IPS-18c (cell line): ENCODE results near the gene AKT3.

Experiments
- H3K4me3 ChIP-seq: 2 replicates; pipeline ENCODE4 v1.7.0; 2013; ENCODE audit warnings: low read depth, mild to moderate bottlenecking, low read length, moderate library complexity; ENCODE audit not compliant: insufficient read depth
- H3K9me3 ChIP-seq: one replicate; pipeline ENCODE4 v1.6.1; 2013; ENCODE audit warnings: mild to moderate bottlenecking, low read length, moderate library complexity; ENCODE audit not compliant: control insufficient read depth, insufficient read depth

Gene AKT3

DNA sequence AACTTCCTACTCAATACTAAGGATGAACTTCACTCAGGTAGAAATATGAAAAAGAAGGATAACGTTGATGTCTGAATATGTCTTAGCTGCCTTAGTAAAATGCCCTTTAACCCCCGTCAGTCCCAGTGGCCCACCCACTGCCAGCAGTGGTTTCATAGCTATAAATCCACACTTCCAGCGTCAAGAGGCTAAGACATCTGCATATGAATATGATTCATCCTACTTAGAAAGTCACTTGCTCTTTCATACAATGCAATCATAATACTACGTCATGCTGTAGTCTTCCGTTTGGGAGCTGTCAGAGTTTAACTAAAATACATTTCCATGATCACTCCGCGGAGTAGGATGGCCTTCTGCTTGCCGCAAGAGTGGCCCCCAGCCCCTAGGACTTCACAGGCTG is 346.9 kb downstream of the AKT3 start:
- no peaks in the 10 kb centered on the region for H3K9me3 ChIP-seq
- H3K4me3 ChIP-seq: no peak overlapping the region

DNA sequence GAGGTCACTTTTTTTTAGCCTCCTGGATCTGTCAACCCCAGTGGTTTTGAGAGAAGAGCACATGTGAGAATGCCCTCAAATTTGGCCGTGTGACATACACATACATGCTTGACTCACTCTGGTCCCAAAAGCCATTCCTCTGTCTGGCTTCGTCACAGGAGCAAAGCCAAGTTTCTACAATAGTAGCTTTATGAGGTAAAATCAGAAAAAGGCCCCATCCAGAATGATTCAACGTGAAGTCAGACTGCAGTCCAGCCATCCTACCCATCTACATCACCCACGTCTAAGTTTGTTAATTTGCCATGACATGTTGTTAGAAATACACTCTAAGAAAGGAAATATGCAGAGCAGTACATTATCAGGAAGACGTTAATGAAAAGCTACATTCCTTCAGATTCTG is 349.0 kb downstream of the AKT3 start:
- H3K4me3 ChIP-seq: no peak overlapping the region
- H3K9me3 ChIP-seq: no peaks in the 10 kb centered on the region

DNA sequence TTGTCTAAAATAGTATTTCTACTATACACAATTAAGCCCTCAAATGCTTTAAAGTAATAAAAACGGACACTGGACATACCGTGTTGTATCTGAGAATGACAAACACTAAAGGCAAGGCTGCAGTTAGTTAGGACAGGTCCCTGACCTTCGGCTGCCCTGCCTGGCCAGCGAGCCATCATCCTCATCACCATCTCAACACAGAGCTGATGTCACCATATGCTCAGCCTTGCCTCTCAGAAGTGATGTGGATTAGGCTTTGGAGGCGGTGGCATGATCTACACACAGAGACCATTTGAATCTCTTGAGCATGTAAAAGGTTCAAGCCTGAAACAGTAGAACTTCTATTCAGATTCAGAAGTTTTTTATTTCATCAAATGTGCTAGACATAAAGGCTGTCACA is 349.5 kb downstream of the AKT3 start:
- Histone ChIP-seq H3K9me3 (no peaks in the 10 kb centered on the region), H3K4me3 (no peak overlapping the region)

DNA sequence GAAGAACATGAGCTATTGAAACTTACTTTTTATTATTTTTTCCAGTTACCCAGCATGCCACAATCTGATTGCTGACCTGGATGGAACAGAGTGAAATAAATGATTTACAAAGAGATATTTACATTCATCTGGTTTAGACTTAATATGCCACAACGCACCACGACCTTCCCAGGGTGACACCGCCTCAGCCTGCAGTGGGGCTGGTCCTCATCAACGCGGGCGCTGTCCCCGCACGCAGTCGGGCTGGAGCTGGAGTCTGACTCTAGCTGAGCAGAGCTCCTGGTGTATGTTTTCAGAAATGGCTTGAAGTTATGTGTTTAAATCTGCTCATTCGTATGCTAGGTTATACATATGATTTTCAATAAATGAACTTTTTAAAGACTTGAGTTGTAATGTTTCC is 350.3 kb downstream of the AKT3 start:
- no peak overlapping the region for H3K4me3 ChIP-seq
- H3K9me3 ChIP-seq: no peaks in the 10 kb centered on the region

DNA sequence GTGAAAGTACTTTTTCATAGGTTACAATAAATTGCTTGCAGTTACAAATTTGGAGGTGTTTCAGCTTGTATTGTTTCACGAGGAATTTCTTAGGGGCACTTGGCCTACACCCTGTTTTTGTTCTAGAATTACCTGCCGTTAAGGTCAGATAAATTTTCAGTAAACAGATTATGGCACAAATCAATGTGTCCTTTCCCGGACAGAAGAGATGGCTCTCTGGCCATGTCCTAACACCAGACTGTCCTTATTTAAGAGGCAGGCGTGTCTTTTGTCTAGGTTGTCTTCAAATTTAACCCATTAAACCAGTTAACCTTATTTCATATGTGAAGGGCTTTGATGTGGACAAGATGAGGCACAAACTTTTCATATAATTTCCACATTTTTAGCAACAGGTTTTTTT is 350.8 kb downstream of the AKT3 start:
- H3K4me3 ChIP-seq: no peak overlapping the region
- no peaks in the 10 kb centered on the region for H3K9me3 ChIP-seq

DNA sequence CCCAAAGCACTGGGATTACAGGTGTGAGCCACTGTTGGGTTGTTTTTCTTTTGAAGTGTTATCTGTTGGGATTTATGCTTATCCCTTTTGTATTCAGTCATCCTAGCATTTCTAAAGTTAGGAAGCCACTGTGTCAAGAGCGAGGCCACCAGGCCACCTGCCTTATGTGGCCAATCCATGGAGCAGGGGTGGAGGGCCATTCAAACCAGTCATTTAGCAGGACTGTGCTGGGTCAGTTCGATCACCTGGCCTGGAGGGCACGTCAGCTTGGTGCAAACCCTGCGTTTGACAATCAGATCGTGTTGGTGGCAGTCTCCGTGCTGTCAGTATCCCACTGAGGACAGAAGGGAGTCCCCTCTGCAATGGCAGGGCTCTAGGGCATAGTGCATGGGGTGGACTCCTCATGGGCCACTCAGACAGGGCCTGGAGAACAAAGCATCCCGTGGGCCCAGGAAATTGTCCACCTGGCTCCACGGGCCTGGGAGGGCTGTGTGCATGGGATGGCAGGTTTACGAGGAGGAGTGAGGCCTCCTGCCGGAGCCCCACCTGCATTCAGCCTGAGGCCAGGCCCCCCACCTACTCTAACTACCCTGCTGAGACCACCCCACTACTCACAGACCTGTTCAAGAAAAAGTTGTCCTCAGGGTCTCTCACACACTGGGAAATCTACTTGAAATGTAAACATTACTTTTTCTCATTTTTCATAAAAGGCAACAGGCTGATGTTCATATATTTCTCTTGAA is 351.9 kb downstream of the AKT3 start:
- no peak overlapping the region for H3K4me3 ChIP-seq
- no peaks in the 10 kb centered on the region for H3K9me3 ChIP-seq

DNA sequence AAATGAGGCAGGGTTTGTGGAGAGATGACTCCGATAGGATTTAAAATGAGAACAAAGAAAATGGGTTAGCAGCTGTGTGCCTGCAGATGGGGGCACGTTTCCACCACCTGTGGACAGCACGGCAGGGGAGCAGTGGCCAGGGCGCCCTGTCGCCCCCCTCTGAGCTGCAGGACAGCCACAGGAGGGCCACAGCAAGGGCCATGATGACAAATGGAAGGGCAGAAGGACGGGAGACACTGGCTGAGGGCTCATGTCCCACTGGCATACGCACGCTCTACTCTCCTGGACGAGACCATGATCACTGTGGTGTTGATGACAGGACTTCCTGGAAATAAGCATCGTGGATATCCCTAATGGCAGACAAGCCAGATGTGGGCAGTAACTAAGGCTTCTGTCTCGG is 353.2 kb downstream of the AKT3 start:
- no peak overlapping the region for H3K4me3 ChIP-seq
- H3K9me3 ChIP-seq: no peaks in the 10 kb centered on the region

DNA sequence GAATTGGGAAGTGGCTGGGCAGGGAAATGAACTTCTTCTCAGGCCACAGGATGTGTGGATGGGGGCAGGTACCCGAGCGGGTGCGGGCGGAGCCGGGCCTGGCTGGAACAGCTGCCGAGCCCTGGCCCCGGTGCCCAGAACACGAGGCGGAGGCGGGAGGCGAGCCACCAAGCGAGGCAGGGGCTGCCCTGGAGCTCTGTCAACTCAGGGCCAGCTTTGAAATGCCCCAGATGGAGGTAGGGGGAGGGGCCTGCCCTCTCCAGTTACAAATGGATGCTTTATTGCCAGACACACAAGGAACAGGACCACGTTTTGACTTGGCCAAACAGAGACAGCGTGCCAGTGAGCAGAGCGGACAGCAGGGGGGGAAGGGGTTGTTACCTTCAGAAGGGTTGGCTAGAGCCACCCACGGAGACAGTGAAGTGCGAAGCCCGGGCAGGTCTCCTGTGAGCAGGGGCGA is 353.8 kb downstream of the AKT3 start:
- Histone ChIP-seq H3K4me3 (no peak overlapping the region), H3K9me3 (no peaks in the 10 kb centered on the region)

DNA sequence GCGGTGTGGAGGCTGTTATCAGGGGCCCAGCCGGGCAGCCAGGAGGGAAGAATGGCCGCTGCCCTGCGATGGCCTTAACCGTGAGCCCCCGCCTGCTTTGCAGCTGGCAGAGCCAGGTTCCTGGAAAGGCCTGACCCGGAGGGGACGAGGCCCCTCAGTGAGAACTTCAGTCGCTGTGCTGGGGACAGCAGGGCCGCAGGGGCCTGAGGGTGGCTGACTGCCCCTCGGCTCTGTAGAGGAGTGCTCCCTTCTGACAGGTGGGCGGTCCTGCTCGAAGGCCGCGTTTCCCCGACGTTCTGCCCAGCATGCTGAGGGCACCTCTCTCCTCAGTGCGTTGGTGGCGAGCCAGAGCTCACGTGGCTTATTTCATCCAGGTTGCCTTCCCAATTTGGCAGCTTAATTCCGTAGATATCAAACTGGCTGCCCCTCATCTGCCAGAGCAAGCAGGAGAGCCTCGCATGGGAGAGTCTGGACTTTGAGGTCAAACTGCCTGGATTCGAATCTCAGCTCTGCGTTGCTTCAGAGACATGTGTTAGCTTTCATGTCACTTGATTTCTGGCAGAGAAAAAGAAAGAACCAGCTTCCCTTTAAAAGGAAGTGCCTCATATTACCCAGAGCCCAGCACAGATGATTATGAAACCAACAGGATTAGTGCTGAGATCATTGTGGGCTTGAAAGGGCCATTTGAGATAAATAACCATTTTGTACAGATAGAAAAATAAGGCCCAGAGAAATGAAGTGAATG is 354.4 kb downstream of the AKT3 start:
- Histone ChIP-seq H3K4me3 (no peak overlapping the region), H3K9me3 (no peaks in the 10 kb centered on the region)

DNA sequence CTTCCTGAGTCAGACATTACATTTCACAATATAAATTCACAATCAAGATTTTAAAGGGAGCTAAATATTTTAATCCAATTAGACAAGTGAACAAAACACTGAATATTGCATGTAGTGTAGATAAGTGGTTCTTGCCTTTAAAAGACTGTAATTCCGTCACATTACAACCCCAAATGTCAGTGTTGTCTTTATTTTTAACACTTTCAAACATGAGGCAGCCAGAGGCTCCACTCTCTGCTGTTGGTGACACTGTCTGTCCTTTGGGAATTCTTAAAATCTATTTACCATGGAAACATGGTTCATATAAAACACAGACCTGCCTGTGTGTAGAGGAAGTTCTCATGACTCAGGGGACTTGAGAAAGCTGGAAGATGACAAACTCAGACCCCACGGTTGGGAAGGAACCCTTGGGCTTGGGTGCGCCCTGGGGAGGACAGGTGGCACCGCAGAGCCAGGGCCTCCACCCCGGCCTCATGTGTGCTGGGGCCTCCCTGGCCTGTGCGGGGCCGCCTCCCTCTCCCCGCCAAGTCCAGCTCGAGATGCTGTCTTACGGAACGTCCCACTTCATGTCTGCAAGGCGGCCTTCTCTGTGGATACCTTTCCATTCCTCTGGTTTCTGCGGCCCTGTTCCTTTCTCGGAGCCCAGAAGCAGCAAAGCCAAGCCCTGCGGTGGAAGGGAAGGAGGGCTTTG is 355.2 kb downstream of the AKT3 start:
- Histone ChIP-seq H3K4me3 (no peak overlapping the region), H3K9me3 (no peaks in the 10 kb centered on the region)

DNA sequence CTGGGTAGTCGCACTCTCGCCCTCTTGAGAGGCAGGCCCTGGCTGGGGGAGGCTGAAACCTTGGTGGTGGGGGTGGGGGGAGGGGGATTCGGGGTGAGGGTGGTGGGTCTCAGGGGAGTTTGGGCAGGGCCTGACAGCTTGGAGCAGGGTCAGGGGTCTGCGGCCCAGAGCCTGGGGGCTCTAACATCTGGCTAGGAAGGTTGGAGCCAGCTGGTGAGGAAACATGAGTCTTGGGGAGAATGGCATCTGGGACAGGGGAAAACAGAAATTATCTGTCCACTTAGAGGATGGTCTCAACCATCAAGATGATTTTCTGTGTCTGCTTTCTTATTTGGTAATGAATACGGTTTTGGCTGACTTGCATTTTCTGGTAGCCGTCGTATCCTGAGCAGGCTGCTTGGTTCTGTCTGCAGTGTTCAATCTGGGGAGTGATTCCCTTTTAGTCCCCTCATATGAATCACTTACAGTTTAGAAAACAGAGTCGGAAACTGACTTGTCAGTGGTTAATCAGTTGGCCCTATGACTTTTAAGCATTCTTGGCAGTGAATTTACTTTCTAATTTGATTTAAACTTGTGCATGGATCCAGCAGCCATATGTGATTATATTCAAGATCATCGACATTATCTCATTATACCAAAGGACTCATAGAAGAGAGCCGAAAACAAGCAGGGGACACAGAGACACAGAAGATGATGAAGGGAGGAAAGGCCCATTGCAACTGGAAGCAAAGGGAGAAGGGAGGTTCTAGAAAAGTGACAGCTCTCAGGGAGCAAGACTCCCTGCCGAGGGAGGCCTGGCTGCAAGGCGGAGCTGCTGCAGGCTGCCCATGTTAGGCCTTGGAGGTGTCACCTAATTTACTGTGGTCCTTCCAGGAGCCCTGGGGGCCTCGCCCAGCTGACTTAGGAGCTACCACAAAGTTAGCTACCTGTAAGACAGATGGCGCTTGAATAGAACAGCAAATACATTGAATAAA is 356.6 kb downstream of the AKT3 start:
- no peaks in the 10 kb centered on the region for H3K9me3 ChIP-seq
- no peak overlapping the region for H3K4me3 ChIP-seq

DNA sequence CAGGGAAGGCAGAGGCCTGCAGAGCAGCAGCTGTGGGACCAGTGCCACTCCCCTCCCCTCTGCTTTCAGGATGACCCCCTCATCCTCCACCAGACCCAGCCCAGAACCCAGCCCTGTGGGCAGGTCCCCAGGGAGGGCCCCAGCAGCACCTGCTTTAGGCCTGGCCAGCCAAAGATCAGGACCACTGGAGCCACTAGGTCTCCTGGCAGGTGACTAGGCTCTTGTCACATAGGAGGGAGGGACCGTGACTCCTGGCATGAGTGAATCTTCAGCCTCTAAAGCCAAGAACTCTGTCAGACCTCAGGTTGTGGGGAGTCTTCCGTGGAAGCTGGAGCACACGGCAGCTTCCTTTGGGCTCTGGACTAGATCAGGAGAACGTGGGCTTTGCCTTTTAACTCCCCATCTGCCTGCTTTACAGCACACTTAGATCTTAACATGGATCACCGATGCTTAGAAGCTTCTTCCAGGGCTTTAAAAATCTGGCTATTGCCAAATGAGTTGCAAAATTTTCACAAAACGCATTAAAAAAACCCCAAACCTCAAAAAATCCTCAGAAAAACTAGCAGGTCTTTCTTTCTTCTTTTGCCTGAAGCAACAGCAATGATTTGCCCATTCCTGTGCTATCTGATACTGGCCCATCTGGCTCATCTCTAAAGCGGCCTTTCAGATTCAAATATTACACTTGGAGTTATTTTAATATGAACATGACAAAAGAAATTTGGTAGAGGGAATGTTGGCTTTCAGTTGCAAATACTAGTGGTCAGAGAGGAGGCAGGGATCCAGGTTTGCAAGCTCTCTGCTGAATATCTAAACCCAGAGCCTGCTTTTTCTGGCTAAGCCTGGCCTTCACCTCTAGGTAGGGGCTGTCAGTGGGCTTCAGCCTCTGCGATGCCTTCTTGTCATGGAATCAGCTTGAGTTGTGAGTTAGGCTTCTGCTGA is 359.0 kb downstream of the AKT3 start:
- Histone ChIP-seq H3K4me3 (peak overlapping the region; percentile 24; the same call in 1 of the 2 replicates), H3K9me3 (peaks cover 2% of the 10 kb centered on the region)

DNA sequence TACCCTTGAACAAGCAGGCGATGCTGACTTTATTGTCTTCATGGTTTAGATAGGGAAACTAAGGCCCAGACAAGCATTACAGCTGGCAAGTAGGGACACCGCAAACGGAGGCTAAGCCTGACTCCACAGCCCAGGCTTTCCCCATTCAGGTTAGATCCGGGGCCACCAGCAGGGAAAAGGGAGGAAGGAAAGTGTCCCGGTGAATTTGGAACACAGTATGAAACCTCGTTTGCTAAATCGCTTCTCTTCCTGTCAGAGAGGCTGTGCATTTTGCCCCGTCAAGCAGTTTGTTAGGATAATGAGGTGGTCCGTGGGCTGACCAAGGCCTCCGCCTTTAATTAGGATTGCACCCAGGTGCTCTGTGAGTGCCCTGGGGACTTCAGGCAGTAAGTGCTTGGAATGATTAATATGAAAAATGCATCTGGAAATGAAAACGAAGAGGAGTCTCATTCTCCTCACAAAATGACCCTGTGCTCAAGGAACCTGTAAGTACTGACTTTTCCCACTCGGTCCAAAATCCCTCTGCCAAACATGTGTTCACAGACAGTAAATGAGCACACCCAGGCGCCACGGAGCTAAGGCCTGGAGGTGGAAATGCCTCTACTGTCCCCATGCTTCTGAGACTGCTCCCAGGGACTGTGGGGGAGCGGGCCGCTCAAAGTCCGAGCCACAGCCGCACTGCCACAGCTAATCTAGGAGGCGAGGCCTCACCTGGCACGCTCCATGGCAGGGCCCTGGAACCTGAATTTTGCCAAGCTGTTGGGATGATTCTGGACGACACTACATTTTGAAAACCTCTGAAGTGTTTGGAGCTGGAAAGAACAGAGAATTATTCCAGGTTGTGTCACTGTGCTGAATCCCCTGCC is 360.1 kb downstream of the AKT3 start:
- Histone ChIP-seq H3K9me3 (peaks cover 2% of the 10 kb centered on the region), H3K4me3 (peak overlapping the region; percentile 24; the same call in 1 of the 2 replicates)

DNA sequence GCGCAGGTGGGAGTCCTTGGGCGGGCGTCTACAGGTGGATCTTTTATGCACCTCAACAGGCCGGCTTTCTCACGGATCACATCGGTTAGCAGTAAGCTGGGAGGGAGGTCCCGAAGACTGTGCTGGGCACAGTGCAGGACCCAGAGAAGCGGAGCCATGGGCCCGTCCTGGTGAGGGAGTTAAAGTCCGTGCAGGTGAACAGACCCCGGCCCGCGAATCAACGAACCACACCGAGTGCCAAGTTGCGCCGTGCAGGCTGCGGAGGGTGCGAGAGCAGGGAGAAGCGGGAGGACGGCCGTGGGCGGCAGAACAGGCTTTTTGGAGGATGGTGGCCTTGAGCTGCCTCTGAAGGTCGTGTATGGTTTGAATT is 360.9 kb downstream of the AKT3 start:
- Histone ChIP-seq H3K9me3 (peaks cover 2% of the 10 kb centered on the region), H3K4me3 (no peak overlapping the region)

DNA sequence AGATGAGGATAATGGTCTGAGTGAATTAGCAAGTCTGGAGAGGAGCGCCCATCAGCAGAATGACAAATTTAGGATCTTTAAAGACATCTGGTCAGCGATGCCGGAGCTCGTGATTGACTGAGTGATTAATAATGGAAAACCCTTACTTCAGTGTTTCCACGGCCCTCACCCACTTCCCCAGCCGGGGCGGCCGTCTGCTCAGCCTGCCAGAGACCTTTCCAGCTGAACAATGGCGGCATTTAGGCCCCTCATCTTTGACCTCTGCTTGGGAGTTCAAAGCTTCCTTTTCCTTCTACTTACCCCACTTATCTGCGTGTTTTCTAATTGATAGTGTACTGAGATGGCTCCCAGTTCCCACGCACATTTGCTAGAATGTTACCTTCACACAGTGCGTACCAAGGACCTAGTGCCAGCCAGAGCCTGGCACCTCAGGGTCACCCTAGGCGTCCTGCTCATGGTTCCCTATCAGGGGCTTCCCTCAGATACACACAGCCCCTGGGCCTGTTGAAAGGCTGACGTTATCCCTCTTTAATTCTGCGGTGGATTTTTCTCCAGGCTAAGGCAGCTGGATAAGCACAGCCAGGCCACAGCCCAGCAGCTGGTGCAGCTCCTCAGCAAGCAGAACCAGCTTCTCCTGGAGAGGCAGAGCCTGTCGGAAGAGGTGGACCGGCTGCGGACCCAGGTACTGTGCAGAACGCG is 361.4 kb downstream of the AKT3 start:
- H3K4me3 ChIP-seq: no peak overlapping the region
- H3K9me3 ChIP-seq: peaks cover 2% of the 10 kb centered on the region
